ENCODE data around the gene CLP1.
"Not testable (repeated sequence)": the region's sequence is repeated elsewhere in the genome, so short reads cannot be mapped to it uniquely, and the experiment has no call there.

The CLP1 gene

DNA sequence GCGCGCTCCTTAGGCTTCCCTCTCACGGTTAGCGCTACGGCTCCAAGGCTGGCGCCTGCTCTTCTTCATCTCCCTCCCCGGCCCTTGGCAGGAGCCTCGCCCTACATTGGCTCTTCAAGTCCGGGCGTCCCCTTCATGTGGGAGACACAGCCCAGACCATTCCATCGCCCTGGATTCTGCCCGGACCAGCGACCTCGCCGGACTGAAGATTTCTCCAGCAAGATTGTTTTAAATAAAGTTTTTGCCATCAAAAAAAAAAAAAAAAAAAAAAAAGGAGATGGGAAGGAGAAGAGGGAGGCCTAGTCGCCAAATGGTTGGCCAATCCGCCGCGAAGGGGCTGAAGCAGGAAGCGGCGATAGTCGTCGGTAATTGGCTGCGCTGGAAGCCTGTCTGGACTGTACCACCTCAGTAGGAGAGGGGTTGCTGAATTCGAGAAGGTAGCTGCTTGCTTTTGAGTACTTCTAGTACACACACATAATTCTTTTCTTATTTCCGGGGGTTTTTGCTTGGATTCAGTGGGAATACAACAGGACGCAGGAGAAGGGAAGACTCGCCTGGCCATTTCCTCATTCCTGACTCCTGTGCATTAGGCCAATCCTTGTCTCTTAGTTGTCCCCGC, 9.7 kb downstream of the CLP1 start:
- DNase-seq, result peak; percentile 98

GRCh38 chr11:57667736-57668433, 10.3 kb downstream of the CLP1 start, which contains the start of gene ZDHHC5:
TSS of gene ZDHHC5 (plus strand) at chr11:57668114. CDS start at chr11:57673091, 4,977 bp downstream.
- peak; percentile 100 for DNase-seq

GRCh38 chr11:57668434-57668782, 10.8 kb downstream of the CLP1 start:
- DNase-seq, result no peak

GRCh38 chr11:57674251-57674650, 16.7 kb downstream of the CLP1 start:
- DNase-seq, result no peak

GRCh38 chr11:57675176-57675941, 17.8 kb downstream of the CLP1 start:
- no peak for DNase-seq

DNA sequence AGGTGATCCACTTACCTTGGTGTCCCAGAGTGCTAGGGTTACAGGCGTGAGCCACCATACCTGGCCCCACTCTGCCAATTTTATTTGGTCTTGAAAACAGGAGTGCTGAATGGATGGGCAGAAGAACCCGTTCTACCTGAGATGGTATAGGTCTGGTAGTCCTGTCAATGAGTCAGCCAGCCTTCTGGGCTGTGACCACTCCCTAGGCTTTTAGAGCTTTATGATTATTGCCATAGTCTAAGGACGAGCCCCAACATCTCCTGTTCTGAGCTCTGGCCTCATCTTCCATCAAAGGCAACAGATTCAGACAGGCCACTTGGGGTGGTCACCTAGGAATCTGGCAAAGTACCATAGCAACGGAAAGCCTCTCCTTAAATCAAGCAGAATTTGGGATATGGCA, 21.8 kb downstream of the CLP1 start:
- no peak for DNase-seq

DNA sequence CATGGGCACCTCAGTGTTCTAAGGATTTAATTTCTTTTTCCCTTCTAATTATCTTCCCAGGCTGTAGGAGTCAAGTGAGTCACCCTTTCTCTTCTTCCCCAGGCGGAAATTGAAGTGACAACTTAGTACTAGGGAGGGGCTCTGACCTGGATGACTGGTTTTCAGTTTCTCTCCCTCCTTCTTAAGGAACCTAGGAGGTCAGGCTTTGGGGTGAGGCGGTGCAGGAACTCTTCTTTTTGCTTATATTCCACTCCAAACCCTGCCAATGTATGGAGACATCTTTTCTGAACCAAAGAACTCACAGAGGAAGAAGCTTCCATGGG, 23.0 kb downstream of the CLP1 start:
- DNase-seq, result no peak

GRCh38 chr11:57681168-57681567, 23.6 kb downstream of the CLP1 start:
- no peak for DNase-seq

DNA sequence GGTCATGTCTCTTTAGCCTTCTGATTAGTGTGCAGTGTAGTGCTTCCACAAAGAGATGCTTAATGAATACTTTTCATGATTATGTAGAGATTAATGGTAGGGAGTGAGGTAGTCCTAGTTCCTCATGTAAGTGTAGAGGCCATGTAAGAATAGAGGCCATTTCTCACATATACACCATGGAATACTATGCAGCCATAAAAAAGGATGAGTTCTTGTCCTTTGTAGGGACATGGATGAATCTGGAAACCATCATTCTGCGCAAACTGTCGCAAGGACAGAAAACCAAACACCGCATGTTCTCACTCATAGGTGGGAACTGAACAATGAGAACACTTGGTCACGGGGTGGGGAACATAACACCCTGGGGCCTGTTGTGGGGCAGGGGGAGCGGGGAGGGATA, 32.9 kb downstream of the CLP1 start:
- DNase-seq, result not testable (repeated sequence)

DNA sequence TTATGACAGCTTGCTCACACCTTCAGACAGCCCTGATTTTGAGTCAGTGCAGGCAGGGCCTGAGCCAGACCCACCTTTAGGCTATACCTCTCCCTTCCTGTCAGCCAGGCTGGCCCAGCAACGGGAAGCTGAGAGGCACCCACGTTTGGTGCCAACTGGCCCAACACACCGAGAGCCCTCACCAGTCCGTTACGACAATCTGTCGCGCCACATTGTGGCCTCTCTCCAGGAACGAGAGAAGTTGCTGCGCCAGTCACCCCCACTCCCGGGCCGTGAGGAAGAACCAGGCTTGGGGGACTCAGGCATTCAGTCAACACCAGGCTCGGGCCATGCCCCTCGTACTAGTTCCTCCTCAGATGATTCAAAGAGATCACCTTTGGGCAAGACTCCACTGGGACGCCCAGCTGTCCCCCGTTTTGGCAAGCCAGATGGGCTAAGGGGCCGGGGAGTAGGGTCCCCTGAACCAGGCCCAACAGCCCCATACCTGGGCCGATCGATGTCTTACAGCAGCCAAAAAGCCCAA, 41.3 kb downstream of the CLP1 start:
- DNase-seq, result no peak

DNA sequence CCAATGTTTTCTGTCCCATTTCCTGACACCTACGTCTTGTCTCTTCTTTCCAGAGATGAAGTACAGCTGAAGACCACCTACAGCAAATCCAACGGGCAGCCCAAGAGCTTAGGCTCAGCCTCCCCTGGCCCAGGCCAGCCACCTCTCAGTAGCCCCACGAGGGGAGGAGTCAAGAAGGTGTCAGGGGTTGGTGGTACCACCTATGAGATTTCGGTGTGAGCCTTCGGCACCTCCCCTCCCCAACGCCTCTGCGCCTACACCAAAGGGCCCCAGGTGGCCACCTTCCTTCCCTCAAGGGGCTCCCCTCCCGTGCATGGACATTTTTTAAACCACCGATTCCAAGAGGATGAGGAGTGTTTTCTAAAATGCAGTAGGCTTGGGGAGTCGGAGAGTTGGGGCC, 42.3 kb downstream of the CLP1 start:
- no peak for DNase-seq

DNA sequence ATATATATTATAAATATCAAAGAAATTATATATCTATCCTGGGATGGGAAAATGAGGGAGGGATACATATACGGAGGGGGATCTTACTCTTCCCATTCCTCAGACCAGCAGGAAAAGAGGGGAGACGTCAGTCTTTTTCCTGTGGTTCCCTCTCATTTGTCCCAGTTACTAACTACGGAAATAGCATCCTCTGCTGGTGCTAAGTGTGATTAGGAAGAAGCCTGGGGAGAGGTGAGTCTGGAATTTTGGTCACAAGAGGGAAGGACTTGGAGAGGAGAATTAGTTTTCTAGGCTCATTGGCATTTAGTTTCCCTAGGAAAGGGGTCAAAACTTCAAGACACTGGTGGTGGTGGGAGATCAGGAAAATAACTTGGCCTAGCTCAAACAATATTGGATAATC, 42.9 kb downstream of the CLP1 start:
- DNase-seq, result no peak

DNA sequence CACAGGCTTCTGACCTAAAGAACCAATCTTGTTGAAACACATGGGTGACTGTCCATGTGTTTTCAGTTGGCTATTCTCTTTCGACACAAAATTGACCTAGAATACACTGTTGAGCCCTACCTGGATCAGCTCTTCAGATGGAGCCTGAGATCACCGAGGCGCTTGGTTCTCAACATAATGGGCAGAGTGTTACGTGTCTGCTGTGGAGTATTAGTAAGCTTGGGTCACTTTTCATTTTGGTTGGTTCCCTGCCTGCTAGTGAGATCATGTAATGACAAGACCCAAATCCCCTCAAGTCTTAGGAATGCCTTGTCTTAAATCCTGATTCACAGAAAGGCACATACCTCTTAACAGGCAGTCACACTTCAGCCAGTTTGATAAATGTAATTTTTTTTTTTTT, 45.8 kb downstream of the CLP1 start:
- no peak for DNase-seq

DNA sequence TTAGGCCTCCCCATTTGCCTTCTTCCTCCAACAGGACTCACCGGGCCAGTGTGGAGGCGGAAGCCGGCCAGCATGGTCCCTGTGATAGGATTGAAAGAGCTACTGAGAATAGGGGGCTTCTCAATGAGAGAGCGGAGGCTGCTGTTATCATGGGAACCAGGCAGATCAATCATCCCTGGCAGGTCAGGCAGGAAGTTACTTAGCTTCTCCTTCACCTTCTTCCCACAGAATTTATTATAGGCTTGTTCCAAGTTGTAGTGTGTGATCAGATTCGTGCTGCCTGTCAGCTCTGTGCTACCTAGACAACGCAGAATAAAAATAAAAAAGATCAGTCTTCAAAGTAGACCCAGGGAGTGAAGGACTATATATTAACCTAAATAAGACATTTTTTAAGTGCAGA, 47.4 kb downstream of the CLP1 start:
- DNase-seq, result no peak

- DNase-seq, result not testable (repeated sequence)
These were observed 47.9 kb downstream of the CLP1 start for GRCh38 chr11:57705432-57705831.

DNA sequence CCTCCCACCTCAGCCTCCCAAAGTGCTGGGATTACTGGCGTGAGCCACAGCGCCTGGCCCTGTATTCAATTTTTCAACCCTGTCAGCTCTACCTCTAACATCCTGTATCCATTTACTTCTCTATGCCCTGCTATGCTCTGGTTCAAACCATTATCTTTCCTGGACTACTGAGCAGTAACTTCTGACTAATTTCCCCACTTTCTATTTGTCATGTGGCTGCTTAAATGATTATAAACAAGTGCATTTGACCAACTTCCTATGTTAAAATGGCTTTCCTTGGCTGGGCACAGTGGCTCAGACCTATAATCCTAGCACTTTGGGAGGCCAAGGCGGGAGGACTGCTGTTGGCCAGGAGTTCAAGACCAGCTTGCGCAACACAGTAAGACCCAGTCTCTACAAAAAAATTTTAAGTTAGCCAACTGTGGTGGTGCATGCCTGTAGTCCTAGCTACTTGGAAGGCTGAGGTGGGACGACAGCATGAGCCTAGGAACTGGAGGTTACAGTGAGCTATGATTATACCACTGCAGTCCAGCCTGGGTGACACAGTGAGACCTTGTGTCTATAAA, 52.3 kb downstream of the CLP1 start:
- DNase-seq, result no peak

Data from NCI-H2171 (cell line).